H1 (cell line): ENCODE measurements around the gene GAMT.

Experiments used
- ATF2 ChIP-seq: IDR thresholded peaks from 2 replicates; pipeline ENCODE4 v1.6.1; 2012; ENCODE audit warnings: low read length, inconsistent platforms
- EZH2 ChIP-seq: fragments of 200-600 bp; sonication (generic); IDR thresholded peaks from 2 replicates; pipeline ENCODE4 v1.7.1; 2012; ENCODE audit warnings: low read depth, mild to moderate bottlenecking, moderate library complexity, low read length, inconsistent platforms; ENCODE audit not compliant: severe bottlenecking
- JUND ChIP-seq: IDR thresholded peaks from 2 replicates; pipeline ENCODE4 v1.6.1; 2011; ENCODE audit warnings: mild to moderate bottlenecking, improper control_type of control experiment, low read length
- POLR2A ChIP-seq, 2 experiments: IDR thresholded peaks; 1 replicate in 1 of 2; 2 replicates in 1 of 2; pipeline ENCODE4 v1.6.1; 2011; ENCODE audit warnings: low read depth in 2 of 2, low read length in 2 of 2, mild to moderate bottlenecking in 2 of 2; ENCODE audit errors: control extremely low read depth in 1 of 2
- POLR2AphosphoS5 ChIP-seq: IDR thresholded peaks from 2 replicates; pipeline ENCODE4 v1.6.1; 2011; ENCODE audit warnings: low read depth, low read length
- RAD21 ChIP-seq, 2 experiments: IDR thresholded peaks in 1 of 2; conservative IDR thresholded peaks in 1 of 2; 2 replicates each; pipeline ENCODE4 v1.6.1; 2011; ENCODE audit warnings: low read depth in 2 of 2, low read length in 2 of 2, improper control_type of control experiment in 1 of 2, inconsistent platforms in 1 of 2, mild to moderate bottlenecking in 1 of 2, moderate library complexity in 1 of 2
- SP2 ChIP-seq: IDR thresholded peaks from 2 replicates; pipeline ENCODE4 v1.6.1; 2012; ENCODE audit warnings: mild to moderate bottlenecking, low read length, inconsistent platforms
- TCF12 ChIP-seq: IDR thresholded peaks from 2 replicates; pipeline ENCODE4 v1.6.1; 2011; ENCODE audit warnings: low read depth, mild to moderate bottlenecking, low read length
- TF ChIP-seq, protein P1 (sequence below), 3 experiments: IDR thresholded peaks; 1 replicate in 2 of 3; 2 replicates in 1 of 3; pipeline versions ENCODE4 v1.5.1 to v1.6.1; 2011; ENCODE audit warnings: low read length in 3 of 3, mild to moderate bottlenecking in 3 of 3, inconsistent platforms in 2 of 3, low read depth in 1 of 3, moderate library complexity in 1 of 3; ENCODE audit not compliant: insufficient read depth in 1 of 3; ENCODE audit errors: control extremely low read depth in 1 of 3

GRCh38 chr19:1393841-1394240 is 7.5 kb downstream of the GAMT start:
- TF ChIP-seq EZH2 (no peak), RAD21 (IDR thresholded peaks at IDR 0.05 in 1 of 2, conservative IDR thresholded peaks at IDR 0.05 in 1 of 2; ENCODE audit: low read depth in 2 of 2, low read length in 2 of 2) (no peak), SP2 (no peak), POLR2A (IDR thresholded peaks at IDR 0.05; ENCODE audit: control extremely low read depth in 1 of 2, low read depth in 2 of 2, low read length in 2 of 2) (no peak), POLR2AphosphoS5 (no peak), JUND (no peak), TCF12 (no peak), ATF2 (no peak)
- TF ChIP-seq, protein P1, sequence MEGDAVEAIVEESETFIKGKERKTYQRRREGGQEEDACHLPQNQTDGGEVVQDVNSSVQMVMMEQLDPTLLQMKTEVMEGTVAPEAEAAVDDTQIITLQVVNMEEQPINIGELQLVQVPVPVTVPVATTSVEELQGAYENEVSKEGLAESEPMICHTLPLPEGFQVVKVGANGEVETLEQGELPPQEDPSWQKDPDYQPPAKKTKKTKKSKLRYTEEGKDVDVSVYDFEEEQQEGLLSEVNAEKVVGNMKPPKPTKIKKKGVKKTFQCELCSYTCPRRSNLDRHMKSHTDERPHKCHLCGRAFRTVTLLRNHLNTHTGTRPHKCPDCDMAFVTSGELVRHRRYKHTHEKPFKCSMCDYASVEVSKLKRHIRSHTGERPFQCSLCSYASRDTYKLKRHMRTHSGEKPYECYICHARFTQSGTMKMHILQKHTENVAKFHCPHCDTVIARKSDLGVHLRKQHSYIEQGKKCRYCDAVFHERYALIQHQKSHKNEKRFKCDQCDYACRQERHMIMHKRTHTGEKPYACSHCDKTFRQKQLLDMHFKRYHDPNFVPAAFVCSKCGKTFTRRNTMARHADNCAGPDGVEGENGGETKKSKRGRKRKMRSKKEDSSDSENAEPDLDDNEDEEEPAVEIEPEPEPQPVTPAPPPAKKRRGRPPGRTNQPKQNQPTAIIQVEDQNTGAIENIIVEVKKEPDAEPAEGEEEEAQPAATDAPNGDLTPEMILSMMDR (IDR thresholded peaks at IDR 0.05; ENCODE audit: control extremely low read depth in 1 of 3, insufficient read depth in 1 of 3, low read depth in 1 of 3, low read length in 3 of 3) = no peak
